Raji (cell line): ENCODE results near the gene ECEL1.

Experiments
- POLR2A ChIP-seq: IDR thresholded peaks from 2 replicates; pipeline ENCODE4 v1.6.1; 2011; ENCODE audit warnings: low read depth, low read length, control low read depth; ENCODE audit not compliant: insufficient read depth

The ECEL1 gene

DNA sequence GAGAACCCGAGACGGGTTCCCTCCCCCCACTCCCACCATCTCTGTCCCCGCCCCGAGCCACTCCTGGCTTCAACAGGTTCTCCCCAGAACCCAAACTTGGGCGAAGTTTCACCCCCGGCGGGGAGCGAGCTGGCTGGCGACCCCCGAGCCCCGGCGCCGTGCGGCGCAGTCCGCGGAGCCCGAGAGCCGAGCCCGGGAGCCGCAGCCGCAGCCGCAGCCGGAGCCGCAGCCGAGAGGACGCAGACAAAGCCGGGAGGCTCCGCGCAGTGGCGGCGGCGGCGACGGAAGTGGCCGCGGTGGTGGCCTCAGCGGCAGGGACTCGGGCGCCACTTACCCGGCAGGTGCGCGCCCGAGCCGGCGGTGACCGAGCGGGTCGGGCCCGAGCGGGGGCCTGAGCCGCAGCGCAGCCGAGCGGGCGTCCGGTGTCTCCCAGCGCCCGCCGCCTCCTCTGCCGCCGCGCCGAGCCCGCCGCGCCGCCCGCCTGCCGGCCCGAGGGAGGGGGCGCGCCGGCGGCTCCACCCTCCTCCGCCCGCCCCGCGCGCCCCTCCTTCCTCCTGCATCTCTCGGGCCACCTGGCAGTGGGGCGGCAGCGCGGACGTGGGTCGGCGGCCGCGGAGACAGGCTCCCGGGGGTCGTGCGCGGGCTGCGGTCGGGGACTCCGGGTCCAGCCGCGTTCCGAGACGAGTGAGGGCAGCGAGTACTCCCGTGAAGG is at the start of gene ECEL1:
TSS of gene ECEL1 (minus strand) at position 450 of the 712 bp plus-strand sequence. CDS start 1,181 bp downstream, outside the sequence.
- no peak for TF ChIP-seq POLR2A

DNA sequence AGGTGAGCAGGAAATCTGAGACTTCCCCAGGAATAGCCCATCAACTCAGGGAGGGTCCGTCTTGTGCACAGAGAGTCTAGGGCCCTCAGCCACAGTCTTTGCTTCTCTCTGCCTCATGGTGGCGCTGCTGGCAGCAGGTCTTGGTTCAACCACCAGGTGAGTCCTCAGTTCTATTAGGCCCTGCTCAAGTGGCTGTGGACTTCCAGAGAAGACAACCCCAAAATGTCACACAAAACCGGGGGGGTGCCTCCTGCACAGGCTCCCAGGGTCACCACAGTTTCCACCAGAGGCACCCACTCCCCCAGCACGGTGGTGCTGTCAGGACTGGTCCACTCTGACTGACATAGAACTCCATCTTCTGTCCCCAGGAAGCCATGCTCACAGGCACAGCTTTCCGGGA is 49.4 kb upstream of the ECEL1 start:
- no peak for TF ChIP-seq POLR2A

DNA sequence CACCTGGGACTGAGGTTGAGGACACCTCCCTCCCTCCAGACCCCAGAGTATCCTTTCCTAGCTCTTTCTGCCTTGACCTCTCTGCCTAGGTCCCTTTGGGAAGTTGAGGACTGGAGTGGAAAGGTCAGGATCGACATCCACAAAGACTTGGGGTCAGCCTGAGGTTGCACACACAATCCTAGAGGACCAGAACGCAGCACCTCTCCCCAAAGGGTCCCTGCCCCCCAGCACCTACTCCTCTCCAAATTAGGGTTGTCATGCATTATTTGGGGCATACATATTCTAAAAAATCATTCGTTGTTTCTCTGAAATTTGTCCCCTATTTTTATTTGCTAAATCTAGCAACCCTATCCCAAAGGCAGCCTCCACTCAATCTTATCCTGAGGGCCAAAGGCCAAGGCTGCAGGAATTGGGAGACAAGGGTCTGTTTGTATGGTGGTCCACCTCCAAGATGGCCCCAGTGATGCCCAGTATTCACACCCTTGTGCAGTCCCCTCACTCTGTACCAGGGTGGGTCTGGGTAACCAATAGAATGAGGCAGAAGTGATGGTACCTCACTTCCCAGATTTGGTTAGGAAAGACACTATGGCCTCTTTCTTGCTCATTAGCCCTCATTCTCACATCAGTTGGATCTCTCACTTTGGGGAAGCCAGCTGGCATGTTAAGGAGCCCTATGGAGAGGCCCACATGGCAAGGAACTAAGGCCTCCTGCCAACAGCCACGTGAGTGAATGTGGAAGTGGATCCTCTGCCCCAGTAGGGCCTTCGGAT is 48.3 kb upstream of the ECEL1 start:
- TF ChIP-seq POLR2A = no peak

- no peak for TF ChIP-seq POLR2A
Observed at GRCh38 chr2:232534940-232535651, 47.5 kb upstream of the ECEL1 start.

GRCh38 chr2:232533944-232534710 is 46.5 kb upstream of the ECEL1 start:
- no peak for TF ChIP-seq POLR2A

GRCh38 chr2:232532419-232532818 is 44.8 kb upstream of the ECEL1 start:
- TF ChIP-seq POLR2A = no peak

DNA sequence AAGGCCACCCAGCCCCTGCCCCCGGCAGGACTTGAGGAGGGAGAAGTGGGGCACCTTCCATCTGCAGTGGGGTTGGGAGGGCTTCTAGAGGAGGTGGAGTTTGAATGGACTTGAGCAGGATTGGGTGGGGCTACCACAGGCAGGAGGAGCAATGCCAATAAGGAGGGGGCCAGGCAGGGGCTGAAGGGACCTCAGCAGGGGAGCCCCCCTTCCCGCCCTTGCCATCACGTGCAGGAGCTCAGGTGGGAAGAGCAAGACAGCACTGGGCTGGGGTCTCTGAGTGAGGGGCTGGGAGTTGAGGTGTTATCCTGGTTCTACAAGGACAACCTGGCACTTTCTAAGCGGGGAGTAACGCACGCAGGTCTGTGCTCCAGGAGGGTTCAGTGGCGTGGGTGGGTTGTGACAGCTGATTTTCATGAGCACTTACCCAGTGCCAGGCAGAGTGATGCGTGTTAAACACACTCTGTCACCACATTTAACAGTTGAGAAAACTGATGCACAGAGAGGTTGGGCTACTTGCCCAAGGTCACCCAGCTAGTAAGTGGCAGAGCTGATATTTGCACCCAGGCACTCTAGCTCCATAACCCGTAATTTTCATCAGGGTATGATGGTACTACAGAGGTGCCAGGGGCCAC is 43.1 kb upstream of the ECEL1 start:
- no peak for TF ChIP-seq POLR2A

- TF ChIP-seq POLR2A = no peak
Observed at GRCh38 chr2:232529806-232530547, 42.3 kb upstream of the ECEL1 start.

DNA sequence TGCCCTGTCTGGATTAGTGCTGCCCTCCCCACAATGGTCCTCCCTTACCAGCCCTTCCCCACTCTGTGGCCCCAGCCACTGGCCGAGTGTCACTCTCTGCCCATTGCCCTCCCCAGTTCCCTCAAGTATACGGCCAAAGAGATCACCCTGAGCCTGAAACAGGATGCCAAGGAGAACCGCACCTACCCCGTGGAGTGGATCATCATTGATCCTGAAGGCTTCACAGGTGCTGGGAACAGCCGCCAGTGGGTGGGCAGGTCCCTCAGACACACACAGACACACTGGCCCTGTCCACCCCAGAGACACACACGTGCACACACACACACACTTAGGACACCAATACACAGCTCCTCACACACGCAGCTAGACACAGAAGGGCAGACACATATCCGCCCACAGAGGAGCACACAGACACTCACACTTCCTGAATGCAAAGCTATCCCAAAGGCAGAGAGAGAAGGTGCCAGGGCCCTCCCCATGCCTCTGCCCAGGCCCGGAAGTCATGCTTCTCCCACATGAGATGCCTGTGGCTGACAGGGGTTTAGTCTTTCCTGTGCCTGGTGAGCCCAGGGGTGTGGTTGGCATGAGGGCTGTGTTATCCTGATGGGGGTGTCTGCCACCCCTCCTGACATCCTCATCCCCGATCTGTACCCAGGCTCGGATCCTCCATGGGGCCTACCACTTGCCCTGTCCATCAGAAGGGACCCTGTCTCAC is 41.3 kb upstream of the ECEL1 start:
- no peak for TF ChIP-seq POLR2A

- no peak for TF ChIP-seq POLR2A
Observed at GRCh38 chr2:232527905-232528470, 40.4 kb upstream of the ECEL1 start.

DNA sequence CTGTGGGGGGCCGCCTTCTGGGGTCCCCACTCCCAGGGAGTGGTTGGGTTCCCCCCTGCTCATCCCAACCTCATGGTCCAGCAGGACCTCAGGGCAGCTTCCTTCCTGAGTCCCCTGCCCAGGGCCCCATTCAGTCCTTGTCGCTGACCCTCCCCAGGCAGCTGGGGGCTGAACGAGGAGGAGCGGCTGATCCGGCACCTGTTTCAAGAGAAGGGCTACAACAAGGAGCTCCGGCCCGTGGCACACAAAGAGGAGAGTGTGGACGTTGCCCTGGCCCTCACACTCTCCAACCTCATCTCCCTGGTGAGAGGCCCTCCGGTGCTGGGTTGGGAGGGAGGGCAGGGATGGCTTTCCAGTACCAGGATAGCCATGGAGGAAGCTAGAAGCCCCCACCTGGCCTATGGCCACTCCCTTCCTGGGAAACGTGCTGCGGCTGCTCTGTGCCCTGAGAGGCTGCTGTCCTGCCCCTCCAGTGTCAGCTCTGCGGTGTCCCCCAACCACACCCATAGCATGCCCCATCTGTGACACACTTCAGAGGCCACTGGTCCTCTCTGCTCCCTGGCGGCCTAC is 38.8 kb upstream of the ECEL1 start:
- no peak for TF ChIP-seq POLR2A

DNA sequence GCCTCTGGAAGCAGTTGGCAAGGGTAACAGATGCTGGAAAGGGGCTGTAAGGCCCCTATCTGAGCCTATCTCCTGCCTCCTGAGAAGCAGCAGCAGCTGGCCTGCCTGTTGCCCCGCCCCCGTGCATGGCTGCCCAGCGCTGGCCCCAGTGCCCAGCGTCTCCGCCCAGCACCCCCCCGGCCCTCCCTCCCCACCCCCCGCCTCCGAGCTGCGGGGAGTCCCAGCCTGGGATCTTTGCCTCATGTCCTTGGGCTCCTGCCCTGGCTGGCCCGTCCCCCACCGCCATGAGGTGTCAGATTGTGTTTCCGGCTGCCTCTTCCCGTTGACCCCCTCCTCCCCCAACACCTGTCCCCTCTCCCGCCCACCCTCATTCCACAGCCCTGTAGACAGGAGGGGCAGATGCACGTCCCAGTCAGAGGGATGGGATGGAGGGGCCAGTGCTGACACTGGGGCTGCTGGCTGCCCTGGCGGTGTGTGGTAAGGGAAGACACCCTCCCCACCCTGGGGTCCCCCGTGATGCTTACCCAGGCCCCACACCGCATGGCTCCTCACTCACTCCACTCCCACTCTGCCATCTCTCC is 38.2 kb upstream of the ECEL1 start, which contains the start of gene CHRND:
TSS of gene CHRND (plus strand) at position 370 of the 581 bp plus-strand sequence. CDS start at position 426, 56 bp downstream.
- no peak for TF ChIP-seq POLR2A
